HG03469 (cell line): Measurements from ENCODE around the gene NFRKB.

Experiments used
- ATAC-seq: cut with Tn5 transposase; IDR thresholded peaks from one replicate; pipeline ENCODE4 v1.9.1; 2021; ENCODE audit warnings: mild to moderate bottlenecking, moderate library complexity, moderate number of reproducible peaks; ENCODE audit not compliant: unreplicated experiment

Gene NFRKB

GRCh38 chr11:129846508-129847335 is 48.7 kb downstream of the NFRKB start:
- no peak for ATAC-seq
